ENCODE measurements around the gene GPR155. TPM values are rescaled to one million over a fixed set of nuclear protein-coding genes. Genes with fewer than 3 reads are reported as not detected.
A peak's percentile ranks its signal among the peaks of the same experiment; 100 is the strongest.
"Not testable (repeated sequence)": the region's sequence is repeated elsewhere in the genome, so short reads cannot be mapped to it uniquely, and the experiment has no call there.

GPR155 gene
- total and polyA plus RNA-seq, 5 donors from 2014 or later, result 15.0 to 42.7 (median 20.1) TPM

DNA sequence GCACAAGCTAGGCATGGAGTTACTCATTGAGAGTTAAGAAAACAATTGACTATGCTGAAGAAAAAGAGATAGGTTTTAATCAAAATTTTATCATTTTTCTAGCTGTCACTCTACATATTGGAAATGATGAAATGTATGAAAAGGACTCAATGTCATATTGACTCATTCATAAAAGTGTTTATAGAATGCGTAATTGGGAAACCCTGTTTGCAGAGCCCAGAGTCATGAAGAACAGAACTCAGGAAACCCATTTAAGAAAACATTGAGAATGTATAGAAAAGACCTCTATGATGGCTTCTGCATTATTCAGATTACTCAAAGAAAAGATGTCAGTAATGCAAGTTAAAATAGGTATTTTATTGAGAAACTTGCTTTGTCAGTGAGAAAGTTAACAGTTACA lies 54.9 kb downstream of the GPR155 start:
- Mint-ChIP-seq H3K27me3 (no peaks in the 10 kb centered on the region), H3K4me1 (peaks cover 0 to 4% (median 0%) of the 10 kb centered on the region in 4 donors), H3K27ac (no peak overlapping the region), H3K9me3 (peaks cover 0 to 3% (median 0%) of the 10 kb centered on the region in 7 donors), H3K36me3 (peaks cover 44% of the 10 kb centered on the region), H3K4me3 (no peak overlapping the region)
- peaks cover 21% of the 10 kb centered on the region for H3K36me3 ChIP-seq (ENCODE audit: control insufficient read depth, insufficient read depth, low read length)
- no peaks in the 10 kb centered on the region for H3K4me1 ChIP-seq (ENCODE audit: control insufficient read depth, insufficient read depth, low read length, poor library complexity, severe bottlenecking)
- no peak overlapping the region for H3K27ac ChIP-seq (ENCODE audit: insufficient read depth, low read length, poor library complexity, severe bottlenecking)
- no peaks in the 10 kb centered on the region for H3K9me3 ChIP-seq (ENCODE audit: control insufficient read depth in 2 of 2, low read length in 2 of 2)
- no peak overlapping the region for H3K4me3 ChIP-seq (ENCODE audit: low read depth, low read length)
- ATAC-seq (ENCODE audit: low read depth in 2 of 2) (no peak), DNase-seq (no peak)
- no peaks in the 10 kb centered on the region for H3K27me3 ChIP-seq (ENCODE audit: control insufficient read depth, insufficient read depth, low read length)

DNA sequence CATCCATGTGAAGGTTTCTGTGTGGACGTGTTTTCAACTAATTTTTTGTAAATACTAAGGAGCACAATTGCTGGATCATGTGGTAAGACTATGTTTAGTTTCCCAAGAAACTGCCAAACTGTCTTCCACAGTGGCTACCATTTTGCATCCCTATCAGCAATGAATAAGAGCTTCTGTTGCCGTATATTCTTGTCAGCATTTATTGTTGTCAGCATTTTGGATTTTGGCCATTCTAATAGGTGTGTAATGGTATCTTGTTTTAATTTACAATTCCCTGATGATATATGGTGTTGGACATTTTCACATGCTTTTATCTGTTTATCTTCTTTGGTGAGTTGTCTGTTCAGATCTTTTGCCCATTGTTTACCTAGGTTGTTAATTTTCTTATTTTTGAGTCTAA lies 56.8 kb downstream of the GPR155 start:
- Histone ChIP-seq H3K27ac (ENCODE audit: insufficient read depth, low read length, poor library complexity, severe bottlenecking) (no peak overlapping the region), H3K4me1 (ENCODE audit: control insufficient read depth, insufficient read depth, low read length, poor library complexity, severe bottlenecking) (no peaks in the 10 kb centered on the region), H3K9me3 (ENCODE audit: control insufficient read depth in 2 of 2, low read length in 2 of 2) (no peaks in the 10 kb centered on the region), H3K27me3 (ENCODE audit: control insufficient read depth, insufficient read depth, low read length) (no peaks in the 10 kb centered on the region), H3K36me3 (ENCODE audit: control insufficient read depth, insufficient read depth, low read length) (peaks cover 11% of the 10 kb centered on the region), H3K4me3 (ENCODE audit: low read depth, low read length) (no peak overlapping the region)
- Mint-ChIP-seq H3K27ac (no peak overlapping the region), H3K36me3 (peaks cover 34% of the 10 kb centered on the region), H3K9me3 (peaks cover 0 to 3% (median 0%) of the 10 kb centered on the region in 7 donors), H3K27me3 (no peaks in the 10 kb centered on the region), H3K4me1 (peaks cover 0 to 4% (median 0%) of the 10 kb centered on the region in 4 donors), H3K4me3 (no peak overlapping the region)
- ATAC-seq (ENCODE audit: low read depth in 2 of 2) (no peak), DNase-seq (no peak)

DNA sequence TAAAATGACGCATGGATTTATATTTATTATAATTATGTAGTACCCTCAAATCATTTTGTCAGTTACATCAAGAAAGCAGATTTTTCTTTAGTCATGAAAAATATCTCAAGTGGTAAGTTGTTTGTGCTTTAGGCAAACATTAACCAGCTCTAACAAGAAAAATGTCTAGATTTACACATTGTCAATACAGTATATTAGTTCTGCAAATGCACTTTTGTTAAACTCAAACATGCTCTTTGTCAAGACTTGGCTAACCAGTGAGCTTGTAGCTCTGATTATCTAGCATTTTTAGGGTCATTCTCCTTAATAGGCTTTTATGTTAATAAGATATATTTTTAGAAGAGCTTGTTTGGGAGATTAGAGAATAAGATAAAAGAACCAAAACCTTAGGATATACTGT lies 58.6 kb downstream of the GPR155 start:
- peaks cover 4% of the 10 kb centered on the region for H3K36me3 ChIP-seq (ENCODE audit: control insufficient read depth, insufficient read depth, low read length)
- Mint-ChIP-seq H3K9me3 (peaks cover 0 to 3% (median 0%) of the 10 kb centered on the region in 7 donors), H3K36me3 (peaks cover 30% of the 10 kb centered on the region), H3K27me3 (no peaks in the 10 kb centered on the region), H3K4me1 (peaks cover 0 to 6% (median 2%) of the 10 kb centered on the region in 4 donors), H3K27ac (no peak overlapping the region), H3K4me3 (no peak overlapping the region)
- no peaks in the 10 kb centered on the region for H3K4me1 ChIP-seq (ENCODE audit: control insufficient read depth, insufficient read depth, low read length, poor library complexity, severe bottlenecking)
- DNase-seq (no peak), ATAC-seq (ENCODE audit: low read depth in 2 of 2) (no peak)
- H3K27me3 ChIP-seq (ENCODE audit: control insufficient read depth, insufficient read depth, low read length), result no peaks in the 10 kb centered on the region
- H3K27ac ChIP-seq (ENCODE audit: insufficient read depth, low read length, poor library complexity, severe bottlenecking), result peak overlapping the region; percentile 3
- no peaks in the 10 kb centered on the region for H3K9me3 ChIP-seq (ENCODE audit: control insufficient read depth in 2 of 2, low read length in 2 of 2)
- H3K4me3 ChIP-seq (ENCODE audit: low read depth, low read length), result no peak overlapping the region

DNA sequence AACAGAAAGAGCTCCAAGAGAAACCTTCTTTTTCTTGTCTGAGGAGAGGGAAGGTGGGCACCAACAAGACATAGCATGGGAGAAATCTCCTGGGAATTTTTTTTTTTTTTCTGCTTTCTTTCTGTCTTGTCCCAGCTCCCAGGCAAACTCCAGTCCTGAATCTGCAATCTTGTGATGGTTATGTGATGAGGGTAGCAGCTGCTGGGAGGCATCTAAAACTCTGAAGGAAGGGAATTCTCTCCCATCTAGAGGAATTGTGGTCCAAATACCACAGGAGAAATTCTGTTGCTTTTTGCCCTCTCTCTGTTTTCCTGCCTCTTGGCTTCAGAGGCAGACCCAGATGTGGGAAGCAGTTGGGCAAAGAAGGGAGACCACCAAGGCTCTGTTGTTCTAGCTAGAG lies 74.6 kb downstream of the GPR155 start:
- Mint-ChIP-seq H3K36me3 (peaks cover 24% of the 10 kb centered on the region), H3K27me3 (no peaks in the 10 kb centered on the region), H3K4me3 (no peak overlapping the region), H3K4me1 (no peaks in the 10 kb centered on the region), H3K9me3 (no peaks in the 10 kb centered on the region), H3K27ac (no peak overlapping the region)
- Histone ChIP-seq H3K36me3 (ENCODE audit: control insufficient read depth, insufficient read depth, low read length) (peaks cover 8% of the 10 kb centered on the region), H3K4me1 (ENCODE audit: control insufficient read depth, insufficient read depth, low read length, poor library complexity, severe bottlenecking) (no peaks in the 10 kb centered on the region), H3K27ac (ENCODE audit: insufficient read depth, low read length, poor library complexity, severe bottlenecking) (no peak overlapping the region), H3K9me3 (ENCODE audit: control insufficient read depth in 2 of 2, low read length in 2 of 2) (no peaks in the 10 kb centered on the region), H3K27me3 (ENCODE audit: control insufficient read depth, insufficient read depth, low read length) (no peaks in the 10 kb centered on the region), H3K4me3 (ENCODE audit: low read depth, low read length) (no peak overlapping the region)
- DNase-seq, result no peak
- no peak for ATAC-seq (ENCODE audit: low read depth in 2 of 2)

DNA sequence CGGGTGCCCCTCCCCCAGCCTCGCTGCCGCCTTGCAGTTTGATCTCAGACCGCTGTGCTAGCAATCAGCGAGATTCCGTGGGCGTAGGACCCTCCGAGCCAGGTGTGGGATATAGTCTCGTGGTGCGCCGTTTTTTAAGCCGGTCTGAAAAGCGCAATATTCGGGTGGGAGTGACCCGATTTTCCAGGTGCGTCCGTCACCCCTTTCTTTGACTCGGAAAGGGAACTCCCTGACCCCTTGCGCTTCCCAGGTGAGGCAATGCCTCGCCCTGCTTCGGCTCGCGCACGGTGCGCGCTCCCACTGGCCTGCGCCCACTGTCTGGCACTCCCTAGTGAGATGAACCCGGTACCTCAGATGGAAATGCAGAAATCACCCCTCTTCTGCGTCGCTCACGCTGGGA lies 76.8 kb downstream of the GPR155 start:
- ATAC-seq (ENCODE audit: low read depth in 2 of 2); H3K4me3 ChIP-seq (ENCODE audit: low read depth, low read length); H3K27me3 Mint-ChIP-seq; H3K9me3 ChIP-seq (ENCODE audit: control insufficient read depth in 2 of 2, low read length in 2 of 2); H3K4me1 ChIP-seq (ENCODE audit: control insufficient read depth, insufficient read depth, low read length, poor library complexity, severe bottlenecking); DNase-seq; H3K36me3 ChIP-seq (ENCODE audit: control insufficient read depth, insufficient read depth, low read length); H3K4me3 Mint-ChIP-seq; H3K27me3 ChIP-seq (ENCODE audit: control insufficient read depth, insufficient read depth, low read length); H3K27ac ChIP-seq (ENCODE audit: insufficient read depth, low read length, poor library complexity, severe bottlenecking); H3K9me3 Mint-ChIP-seq; H3K4me1 Mint-ChIP-seq; H3K27ac Mint-ChIP-seq: not testable (repeated sequence)
- peaks cover 16% of the 10 kb centered on the region for H3K36me3 Mint-ChIP-seq

DNA sequence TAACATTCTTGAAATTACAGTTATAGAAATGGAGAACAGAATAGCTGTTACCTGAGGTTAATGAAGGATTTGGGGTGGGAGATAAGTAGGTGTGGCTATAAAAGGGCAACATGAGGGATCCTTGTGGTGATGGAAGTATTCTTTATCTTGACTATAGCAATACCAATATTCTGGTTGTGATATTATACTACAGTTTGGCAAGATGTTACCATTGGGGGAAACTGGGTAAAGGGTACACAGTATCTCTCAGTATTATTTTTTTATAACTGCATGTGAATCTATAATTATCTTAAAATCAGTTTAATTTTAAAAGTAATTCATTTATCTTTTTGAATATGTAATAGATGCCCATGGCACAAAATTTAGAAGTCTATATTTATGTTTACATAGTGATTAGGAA lies 83.2 kb downstream of the GPR155 start:
- Mint-ChIP-seq H3K9me3 (peaks cover 0 to 5% (median 0%) of the 10 kb centered on the region in 7 donors), H3K36me3 (peaks cover 17% of the 10 kb centered on the region), H3K4me3 (no peak overlapping the region), H3K4me1 (peaks cover 0 to 10% (median 5%) of the 10 kb centered on the region in 4 donors), H3K27ac (no peak overlapping the region), H3K27me3 (no peaks in the 10 kb centered on the region)
- Histone ChIP-seq H3K27me3 (ENCODE audit: control insufficient read depth, insufficient read depth, low read length) (no peaks in the 10 kb centered on the region), H3K36me3 (ENCODE audit: control insufficient read depth, insufficient read depth, low read length) (peaks cover 24% of the 10 kb centered on the region), H3K4me1 (ENCODE audit: control insufficient read depth, insufficient read depth, low read length, poor library complexity, severe bottlenecking) (no peaks in the 10 kb centered on the region), H3K27ac (ENCODE audit: insufficient read depth, low read length, poor library complexity, severe bottlenecking) (no peak overlapping the region), H3K4me3 (ENCODE audit: low read depth, low read length) (no peak overlapping the region), H3K9me3 (ENCODE audit: control insufficient read depth in 2 of 2, low read length in 2 of 2) (no peaks in the 10 kb centered on the region)
- ATAC-seq (ENCODE audit: low read depth in 2 of 2) (no peak), DNase-seq (no peak)

DNA sequence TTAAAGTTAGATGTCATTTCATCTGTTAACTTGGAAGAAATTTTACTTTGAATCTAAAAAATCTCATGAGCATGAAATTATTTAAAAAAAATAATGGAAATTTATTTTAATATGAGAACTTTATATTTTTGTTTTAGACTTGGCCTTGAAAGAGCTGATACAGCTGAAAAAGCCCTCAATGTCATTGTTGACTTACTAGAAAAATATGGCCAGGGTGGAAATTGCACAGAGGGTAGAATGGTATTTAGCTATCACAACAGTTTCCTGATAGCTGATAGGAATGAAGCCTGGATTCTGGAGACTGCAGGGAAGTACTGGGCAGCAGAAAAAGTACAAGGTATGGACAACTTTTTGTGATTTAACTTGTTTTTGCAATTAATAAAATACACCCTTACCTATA lies 86.0 kb downstream of the GPR155 start:
- H3K27ac Mint-ChIP-seq, result no peak overlapping the region
- DNase-seq, result no peak
- Histone ChIP-seq H3K27me3 (ENCODE audit: control insufficient read depth, insufficient read depth, low read length) (no peaks in the 10 kb centered on the region), H3K27ac (ENCODE audit: insufficient read depth, low read length, poor library complexity, severe bottlenecking) (no peak overlapping the region), H3K4me3 (ENCODE audit: low read depth, low read length) (no peak overlapping the region), H3K9me3 (ENCODE audit: control insufficient read depth in 2 of 2, low read length in 2 of 2) (no peaks in the 10 kb centered on the region), H3K4me1 (ENCODE audit: control insufficient read depth, insufficient read depth, low read length, poor library complexity, severe bottlenecking) (no peaks in the 10 kb centered on the region), H3K36me3 (ENCODE audit: control insufficient read depth, insufficient read depth, low read length) (peaks cover 24% of the 10 kb centered on the region)
- no peak for ATAC-seq (ENCODE audit: low read depth in 2 of 2)
- peaks cover 17% of the 10 kb centered on the region for H3K36me3 Mint-ChIP-seq
- no peaks in the 10 kb centered on the region for H3K27me3 Mint-ChIP-seq
- H3K9me3 Mint-ChIP-seq, result peaks cover 0 to 5% (median 0%) of the 10 kb centered on the region in 7 donors
- no peak overlapping the region for H3K4me3 Mint-ChIP-seq
- peaks cover 10 to 23% (median 21%) of the 10 kb centered on the region in 4 donors for H3K4me1 Mint-ChIP-seq

DNA sequence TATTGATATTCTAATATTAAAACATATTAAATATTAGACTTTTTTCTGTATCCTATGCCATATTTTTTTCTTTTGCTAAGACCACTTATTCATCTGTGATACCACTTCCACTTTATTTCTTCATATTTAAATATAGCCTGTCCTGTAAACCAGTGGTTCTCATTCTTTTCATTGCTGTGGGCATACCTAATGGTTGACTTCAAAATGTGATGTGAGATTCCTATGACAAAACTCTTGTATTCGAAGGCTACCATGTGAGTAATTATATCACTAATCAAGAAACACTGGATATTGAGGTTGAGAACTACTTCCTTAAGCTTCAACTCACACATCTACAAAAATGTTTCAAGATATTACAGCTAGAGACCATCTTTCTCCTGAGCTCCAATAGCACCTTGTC lies 87.7 kb downstream of the GPR155 start:
- Mint-ChIP-seq H3K36me3 (peaks cover 17% of the 10 kb centered on the region), H3K4me1 (peaks cover 21 to 34% (median 26%) of the 10 kb centered on the region in 4 donors)
- H3K9me3 ChIP-seq (ENCODE audit: control insufficient read depth in 2 of 2, low read length in 2 of 2), result no peaks in the 10 kb centered on the region

More for the DNA sequence above, 87.7 kb downstream of the GPR155 start:
- H3K4me1 ChIP-seq (ENCODE audit: control insufficient read depth, insufficient read depth, low read length, poor library complexity, severe bottlenecking), result peaks cover 9% of the 10 kb centered on the region
- no peaks in the 10 kb centered on the region for H3K27me3 Mint-ChIP-seq
- H3K4me3 Mint-ChIP-seq, result peak overlapping the region in 1 of 4 donors; percentile 32
- H3K27ac ChIP-seq (ENCODE audit: insufficient read depth, low read length, poor library complexity, severe bottlenecking), result no peak overlapping the region
- peaks cover 0 to 5% (median 0%) of the 10 kb centered on the region in 7 donors for H3K9me3 Mint-ChIP-seq
- H3K36me3 ChIP-seq (ENCODE audit: control insufficient read depth, insufficient read depth, low read length), result peaks cover 24% of the 10 kb centered on the region
- DNase-seq, result no peak
- no peaks in the 10 kb centered on the region for H3K27me3 ChIP-seq (ENCODE audit: control insufficient read depth, insufficient read depth, low read length)
- no peak overlapping the region for H3K4me3 ChIP-seq (ENCODE audit: low read depth, low read length)
- ATAC-seq (ENCODE audit: low read depth in 2 of 2), result no peak
- H3K27ac Mint-ChIP-seq, result peak overlapping the region in 1 of 3 donors; percentile 44

Measured in CD4-positive, CD25-positive, alpha-beta regulatory T cell (primary cell).